ENCODE results near the gene ADAMTS12. TPM values are rescaled to one million over a fixed set of nuclear protein-coding genes. Genes with fewer than 3 reads are reported as not detected.

Gene ADAMTS12
- total RNA-seq, 3 donors from 2014 or later (not counting 1 experiment from before 2014, with no cell fraction given): not detected

GRCh38 chr5:33774341-33774740, 117.4 kb downstream of the ADAMTS12 start:
- Histone ChIP-seq H3K4me1 (ENCODE audit: control insufficient read depth, insufficient read depth, low read length) (no peaks in the 10 kb centered on the region), H3K36me3 (ENCODE audit: control insufficient read depth, insufficient read depth, low read length) (no peaks in the 10 kb centered on the region), H3K9me3 (ENCODE audit: control insufficient read depth, insufficient read depth, low read length) (no peaks in the 10 kb centered on the region), H3K27ac (ENCODE audit: low read length) (no peak overlapping the region), H3K4me3 (ENCODE audit: low read length) (no peak overlapping the region), H3K27me3 (ENCODE audit: control insufficient read depth, insufficient read depth, low read length) (no peaks in the 10 kb centered on the region)
- Mint-ChIP-seq H3K9me3 (peaks cover 6 to 7% of the 10 kb centered on the region in 2 donors), H3K36me3 (no peaks in the 10 kb centered on the region), H3K4me1 (no peaks in the 10 kb centered on the region), H3K27ac (no peak overlapping the region), H3K4me3 (no peak overlapping the region), H3K27me3 (ENCODE audit: low read depth in 2 of 2) (no peaks in the 10 kb centered on the region)
- intact Hi-C loops (cut with micrococcal nuclease): no loop called here
- no CpG with 5 or more reads among the region's 1 CpG for WGBS (ENCODE audit: insufficient coverage)
- no peak for TF ChIP-seq CTCF (IDR thresholded peaks at IDR 0.05)
- ATAC-seq (no peak), DNase-seq (no peak)

- ATAC-seq: no peak
- Histone ChIP-seq H3K4me1 (ENCODE audit: control insufficient read depth, insufficient read depth, low read length) (no peaks in the 10 kb centered on the region), H3K36me3 (ENCODE audit: control insufficient read depth, insufficient read depth, low read length) (no peaks in the 10 kb centered on the region), H3K27ac (ENCODE audit: low read length) (no peak overlapping the region), H3K9me3 (ENCODE audit: control insufficient read depth, insufficient read depth, low read length) (no peaks in the 10 kb centered on the region), H3K4me3 (ENCODE audit: low read length) (no peak overlapping the region), H3K27me3 (ENCODE audit: control insufficient read depth, insufficient read depth, low read length) (no peaks in the 10 kb centered on the region)
- DNase-seq: no peak
- no peak overlapping the region for H3K4me3 Mint-ChIP-seq
- no peak overlapping the region for H3K27ac Mint-ChIP-seq
- no peaks in the 10 kb centered on the region for H3K36me3 Mint-ChIP-seq
- peaks cover 7 to 8% of the 10 kb centered on the region in 2 donors for H3K9me3 Mint-ChIP-seq
- TF ChIP-seq CTCF (IDR thresholded peaks at IDR 0.05): no peak
- H3K4me1 Mint-ChIP-seq: no peaks in the 10 kb centered on the region
- WGBS (ENCODE audit: insufficient coverage): 78% methylated on average over 2 of the region's 2 CpGs
- intact Hi-C loops (cut with micrococcal nuclease): no loop called here
- no peaks in the 10 kb centered on the region for H3K27me3 Mint-ChIP-seq (ENCODE audit: low read depth in 2 of 2)
These were observed 119.4 kb downstream of the ADAMTS12 start for GRCh38 chr5:33772380-33772897.

- TF ChIP-seq CTCF (IDR thresholded peaks at IDR 0.05): no peak
- H3K4me3 ChIP-seq (ENCODE audit: low read length): no peak overlapping the region
- no peak overlapping the region for H3K27ac ChIP-seq (ENCODE audit: low read length)
- H3K4me1 ChIP-seq (ENCODE audit: control insufficient read depth, insufficient read depth, low read length): no peaks in the 10 kb centered on the region
- 83% methylated on average over 1 of the region's 1 CpG for WGBS (ENCODE audit: insufficient coverage)
- Mint-ChIP-seq H3K4me1 (no peaks in the 10 kb centered on the region), H3K27me3 (ENCODE audit: low read depth in 2 of 2) (no peaks in the 10 kb centered on the region), H3K9me3 (peaks cover 4% of the 10 kb centered on the region in 2 donors), H3K27ac (no peak overlapping the region), H3K36me3 (no peaks in the 10 kb centered on the region), H3K4me3 (no peak overlapping the region)
- no peaks in the 10 kb centered on the region for H3K36me3 ChIP-seq (ENCODE audit: control insufficient read depth, insufficient read depth, low read length)
- H3K9me3 ChIP-seq (ENCODE audit: control insufficient read depth, insufficient read depth, low read length): no peaks in the 10 kb centered on the region
- H3K27me3 ChIP-seq (ENCODE audit: control insufficient read depth, insufficient read depth, low read length): no peaks in the 10 kb centered on the region
- DNase-seq (no peak), ATAC-seq (no peak)
- intact Hi-C loops (cut with micrococcal nuclease): no loop called here
These were observed 121.8 kb downstream of the ADAMTS12 start for GRCh38 chr5:33769968-33770367.

DNA sequence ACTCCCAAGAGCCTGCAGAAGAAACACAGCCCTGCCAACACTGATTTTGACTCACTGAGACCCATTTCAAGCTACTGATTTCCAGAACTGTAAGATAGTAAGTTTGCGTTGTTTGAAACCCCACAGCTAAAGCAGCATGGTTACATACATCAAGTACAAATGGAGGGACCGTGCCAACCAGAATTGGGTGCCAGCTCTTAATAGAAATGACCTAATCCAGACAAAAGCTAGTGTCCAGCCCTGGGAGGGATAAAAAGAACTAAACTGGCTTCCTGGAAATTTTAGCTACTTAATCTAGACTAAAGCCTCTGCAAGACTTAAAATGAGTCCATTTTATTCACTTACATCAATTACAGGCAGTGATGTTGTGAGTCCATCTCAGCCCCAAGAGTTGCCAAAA, 122.6 kb downstream of the ADAMTS12 start:
- peaks cover 4% of the 10 kb centered on the region in 2 donors for H3K9me3 Mint-ChIP-seq
- H3K4me3 Mint-ChIP-seq: no peak overlapping the region
- H3K4me1 Mint-ChIP-seq: no peaks in the 10 kb centered on the region
- intact Hi-C loops (cut with micrococcal nuclease): no loop called here
- DNase-seq: no peak
- Histone ChIP-seq H3K27me3 (ENCODE audit: control insufficient read depth, insufficient read depth, low read length) (no peaks in the 10 kb centered on the region), H3K27ac (ENCODE audit: low read length) (no peak overlapping the region), H3K36me3 (ENCODE audit: control insufficient read depth, insufficient read depth, low read length) (no peaks in the 10 kb centered on the region), H3K9me3 (ENCODE audit: control insufficient read depth, insufficient read depth, low read length) (no peaks in the 10 kb centered on the region), H3K4me1 (ENCODE audit: control insufficient read depth, insufficient read depth, low read length) (no peaks in the 10 kb centered on the region), H3K4me3 (ENCODE audit: low read length) (no peak overlapping the region)
- H3K27ac Mint-ChIP-seq: no peak overlapping the region
- no peak for TF ChIP-seq CTCF (IDR thresholded peaks at IDR 0.05)
- WGBS (ENCODE audit: insufficient coverage): 58% methylated on average over 2 of the region's 2 CpGs
- H3K36me3 Mint-ChIP-seq: no peaks in the 10 kb centered on the region
- no peak for ATAC-seq
- H3K27me3 Mint-ChIP-seq (ENCODE audit: low read depth in 2 of 2): no peaks in the 10 kb centered on the region
